HG03175 (cell line): ENCODE data around the gene SLC8A2.

ENCODE experiments used
- ATAC-seq: cut with Tn5 transposase; IDR thresholded peaks from one replicate; pipeline ENCODE4 v1.9.1; 2021; ENCODE audit warnings: mild to moderate bottlenecking, moderate library complexity; ENCODE audit not compliant: unreplicated experiment

Gene SLC8A2

GRCh38 chr19:47464675-47465419, 6.8 kb downstream of the SLC8A2 start:
- no peak for ATAC-seq

GRCh38 chr19:47461876-47462275, 9.8 kb downstream of the SLC8A2 start:
- ATAC-seq, result no peak

- ATAC-seq, result no peak
Observed at GRCh38 chr19:47459477-47459876, 12.2 kb downstream of the SLC8A2 start.

- no peak for ATAC-seq
Observed at GRCh38 chr19:47458672-47459071, 13.0 kb downstream of the SLC8A2 start.

GRCh38 chr19:47456721-47457474, 14.8 kb downstream of the SLC8A2 start:
- no peak for ATAC-seq

- ATAC-seq, result no peak
Observed at GRCh38 chr19:47450478-47450877, 21.2 kb downstream of the SLC8A2 start.

GRCh38 chr19:47448360-47448727, 23.3 kb downstream of the SLC8A2 start:
- no peak for ATAC-seq

- no peak for ATAC-seq
Observed at GRCh38 chr19:47447470-47448359, 24.0 kb downstream of the SLC8A2 start.

GRCh38 chr19:47446534-47447469, 24.9 kb downstream of the SLC8A2 start:
- ATAC-seq, result no peak

GRCh38 chr19:47445937-47446402, 25.7 kb downstream of the SLC8A2 start:
- ATAC-seq, result no peak

- no peak for ATAC-seq
Observed at GRCh38 chr19:47445527-47445926, 26.2 kb downstream of the SLC8A2 start.

GRCh38 chr19:47444388-47444821, 27.3 kb downstream of the SLC8A2 start:
- ATAC-seq, result no peak

- ATAC-seq, result no peak
Observed at GRCh38 chr19:47443331-47443730, 28.4 kb downstream of the SLC8A2 start.

GRCh38 chr19:47438793-47439220, 32.9 kb downstream of the SLC8A2 start:
- ATAC-seq, result no peak

GRCh38 chr19:47437500-47437899, 34.2 kb downstream of the SLC8A2 start:
- no peak for ATAC-seq

- no peak for ATAC-seq
Observed at GRCh38 chr19:47436712-47437401, 34.8 kb downstream of the SLC8A2 start.

- no peak for ATAC-seq
Observed at GRCh38 chr19:47435883-47436417, 35.7 kb downstream of the SLC8A2 start.

GRCh38 chr19:47435196-47435595, 36.5 kb downstream of the SLC8A2 start:
- no peak for ATAC-seq

GRCh38 chr19:47434088-47434487, 37.6 kb downstream of the SLC8A2 start:
- ATAC-seq, result no peak
